CD4-positive, alpha-beta T cell treated with Interleukin-17A for 4 hours (primary cell): ENCODE data around the gene BIN1.
A peak's percentile ranks its signal among the peaks of the same experiment; 100 is the strongest.

ENCODE experiments used
- DNase-seq: peaks from one replicate; pipeline ENCODE4 v3.0.0-alpha.2; 2020; ENCODE audit warnings: mixed read lengths

Gene BIN1

DNA sequence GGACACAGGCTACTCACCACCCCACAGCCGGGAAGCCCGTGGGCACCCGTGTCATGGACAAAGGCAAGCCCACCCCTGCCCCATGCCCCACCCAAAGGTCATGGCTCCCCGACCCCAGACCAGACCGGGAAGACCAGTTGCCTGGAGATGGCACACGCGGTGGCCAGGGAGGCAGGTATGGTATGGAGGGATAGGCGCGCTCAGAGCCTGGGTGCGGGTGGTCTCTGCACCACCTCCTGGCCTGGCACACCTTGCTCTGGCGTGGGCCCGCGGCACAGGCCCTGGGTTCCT, 51.2 kb downstream of the BIN1 start:
- no peak for DNase-seq

DNA sequence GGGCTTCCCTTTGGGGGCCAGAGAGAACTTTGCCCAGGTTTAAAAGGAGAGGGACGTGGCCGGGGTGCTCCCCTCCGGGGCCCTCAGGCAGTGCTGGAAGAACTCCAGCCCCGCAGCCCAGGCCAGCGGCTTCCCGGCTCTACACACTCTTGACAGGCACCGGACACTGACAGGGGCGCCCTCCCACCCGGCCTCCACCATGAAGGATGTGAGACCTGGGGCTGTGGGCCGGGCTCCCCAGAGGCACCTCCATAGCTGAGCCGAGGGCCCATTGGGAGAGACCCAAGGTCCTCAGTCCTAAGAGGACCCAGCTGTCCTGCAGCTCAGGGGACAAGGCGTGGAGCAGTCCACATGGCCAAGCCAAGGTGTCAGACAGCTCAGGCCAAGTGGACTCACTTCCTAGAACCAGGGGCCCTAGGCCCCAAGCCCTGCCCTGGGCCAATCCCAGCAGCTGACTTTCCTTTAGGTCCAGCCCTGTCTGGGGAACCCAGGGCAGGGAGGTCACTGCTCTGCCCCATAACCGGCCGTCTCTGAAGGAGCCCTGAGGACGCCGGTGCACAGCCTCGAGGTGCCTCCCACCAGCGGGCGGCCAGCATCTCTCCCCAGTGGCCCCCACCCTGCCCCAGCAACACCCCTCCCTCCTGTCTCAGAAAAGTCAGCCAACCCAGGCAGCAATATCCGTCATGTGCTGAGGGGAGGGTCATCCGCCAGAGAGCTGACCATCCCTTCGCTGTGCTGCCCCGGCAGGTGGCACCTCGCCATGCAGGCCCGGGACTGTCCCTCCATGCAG, 51.8 kb downstream of the BIN1 start:
- DNase-seq, result no peak

DNA sequence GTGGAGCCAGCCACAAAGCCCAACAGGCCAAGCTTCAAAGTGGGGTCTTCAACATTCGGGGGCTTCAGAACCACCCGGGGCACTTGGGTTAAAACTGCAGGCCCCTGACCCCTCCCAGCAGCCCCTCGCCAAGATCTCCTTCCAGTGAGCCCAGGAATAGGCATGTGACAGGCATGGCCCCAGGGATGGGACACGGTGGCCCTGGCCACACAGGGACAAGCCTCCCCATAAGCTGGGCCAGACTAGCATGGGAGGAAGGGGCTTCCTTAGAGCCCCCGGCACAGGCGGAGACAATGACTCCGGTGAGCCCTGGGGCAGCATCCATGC, 52.4 kb downstream of the BIN1 start:
- no peak for DNase-seq

DNA sequence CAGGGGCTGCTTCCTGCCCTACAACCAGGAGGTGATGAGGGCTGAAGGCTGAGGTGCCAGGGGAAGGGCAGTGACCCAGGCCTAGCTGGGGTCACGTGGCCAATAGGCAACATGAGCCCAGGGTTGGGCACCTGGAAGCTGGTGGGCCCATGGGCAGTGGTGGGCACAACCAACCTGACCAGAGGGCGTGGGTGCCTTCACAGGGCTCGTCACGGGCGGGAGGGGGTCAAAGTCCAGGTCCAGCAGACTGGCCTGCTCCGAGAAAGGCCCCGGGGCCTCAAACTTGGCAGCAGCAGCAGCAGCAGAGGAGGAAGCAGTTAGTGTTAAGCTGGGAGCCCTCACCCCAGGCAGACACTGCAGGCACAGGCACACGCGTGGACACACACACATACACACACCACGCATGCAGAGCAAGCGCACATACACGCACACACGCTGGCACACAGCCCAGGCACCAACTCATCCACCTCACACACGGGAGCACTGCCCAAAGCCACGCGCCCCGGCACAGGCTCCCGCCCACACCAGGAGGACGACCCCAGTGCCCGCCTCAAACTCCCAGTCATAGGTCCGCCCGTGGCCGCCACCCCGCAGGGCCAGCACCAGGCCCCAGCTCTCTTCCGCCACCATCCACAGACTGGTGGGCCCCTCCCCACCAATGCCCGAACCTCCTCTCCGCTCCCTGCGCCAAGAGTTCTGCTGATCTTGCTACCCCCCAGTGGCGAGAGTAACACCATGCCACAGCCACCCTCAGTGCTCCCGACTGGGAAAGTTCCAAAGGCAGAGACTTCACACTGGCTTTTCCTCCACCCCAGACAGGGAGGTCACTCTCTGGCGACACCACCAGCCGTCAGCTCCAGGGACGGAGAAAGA, 53.0 kb downstream of the BIN1 start:
- peak; percentile 2 for DNase-seq

DNA sequence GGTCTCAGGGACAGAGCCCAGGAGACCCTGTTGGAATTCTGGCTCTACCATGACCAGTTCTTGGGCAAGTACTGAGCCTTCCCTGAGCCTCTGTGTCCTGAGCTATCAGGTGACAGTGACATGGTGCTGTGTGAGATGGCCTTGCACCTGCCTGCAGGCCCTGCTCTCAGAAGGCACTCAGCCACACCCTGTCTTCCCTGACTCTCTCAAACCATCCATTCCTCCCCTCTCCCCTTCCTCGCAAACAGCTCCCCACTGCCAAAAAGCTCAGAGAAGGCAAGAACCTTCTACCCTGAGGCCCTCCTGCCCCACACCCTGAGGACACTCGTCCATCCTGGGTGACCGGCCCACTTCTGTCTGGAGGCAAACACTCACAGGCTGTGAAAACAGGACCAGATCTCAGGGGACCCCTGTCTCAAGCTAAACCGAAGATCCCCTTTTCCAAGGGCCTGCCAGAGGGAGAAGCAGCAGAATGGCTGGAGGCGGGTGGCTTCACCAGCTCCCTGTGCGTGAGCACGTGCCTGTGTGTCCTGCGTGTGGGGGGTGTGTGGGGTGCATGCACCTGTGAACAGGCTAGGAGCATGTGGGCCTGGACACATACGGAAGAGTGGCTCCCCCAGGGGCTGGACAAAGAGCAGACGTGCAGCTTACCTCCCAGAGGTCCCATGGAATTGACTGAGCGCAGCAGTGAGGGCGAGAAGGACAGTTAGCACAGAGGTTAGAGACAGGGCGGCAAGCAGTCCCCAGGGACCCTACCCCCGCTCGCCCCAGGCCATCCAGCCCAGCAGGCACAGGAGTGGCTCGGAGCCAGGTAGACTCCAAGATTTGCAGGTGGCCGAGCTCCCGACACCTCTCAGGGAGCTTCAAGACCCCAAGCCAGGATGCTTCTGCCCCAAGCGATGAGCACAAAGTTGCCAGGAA, 53.9 kb downstream of the BIN1 start:
- DNase-seq, result peak; percentile 2

DNA sequence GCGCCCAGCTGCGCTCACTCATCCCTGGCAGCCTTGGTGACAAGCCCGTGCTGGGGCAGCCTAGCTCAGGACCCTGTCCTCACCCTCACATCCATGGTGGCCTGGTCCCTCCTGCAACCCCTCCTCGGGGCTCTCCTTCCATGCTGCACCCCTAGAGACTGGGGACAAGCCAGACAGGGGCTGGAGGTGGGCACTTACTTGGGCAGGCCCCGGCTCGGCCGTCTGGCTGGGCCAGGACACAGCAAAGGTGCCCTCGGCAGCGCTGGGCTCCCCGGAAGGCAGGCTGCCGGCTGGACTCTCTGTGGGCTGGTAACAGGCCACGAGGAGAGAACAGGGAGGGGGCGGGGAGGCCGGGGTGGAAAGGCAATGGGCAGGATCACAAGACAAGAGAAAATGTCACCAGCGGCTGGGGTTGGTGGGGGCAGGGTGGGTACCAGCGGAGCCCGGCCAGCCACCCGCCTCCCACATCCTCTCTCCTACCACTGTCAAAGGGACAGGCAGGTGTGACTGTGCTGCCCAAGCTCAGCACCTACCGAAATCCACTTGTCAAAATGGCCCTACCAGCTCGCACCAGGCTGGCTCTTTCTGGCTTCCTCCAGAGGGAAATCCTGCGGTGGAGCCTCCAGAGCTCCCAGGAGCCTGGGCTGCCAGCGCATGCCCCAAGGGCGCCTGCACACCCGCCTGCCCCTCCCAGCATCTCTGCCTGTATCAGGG, 54.7 kb downstream of the BIN1 start:
- DNase-seq, result peak; percentile 4

DNA sequence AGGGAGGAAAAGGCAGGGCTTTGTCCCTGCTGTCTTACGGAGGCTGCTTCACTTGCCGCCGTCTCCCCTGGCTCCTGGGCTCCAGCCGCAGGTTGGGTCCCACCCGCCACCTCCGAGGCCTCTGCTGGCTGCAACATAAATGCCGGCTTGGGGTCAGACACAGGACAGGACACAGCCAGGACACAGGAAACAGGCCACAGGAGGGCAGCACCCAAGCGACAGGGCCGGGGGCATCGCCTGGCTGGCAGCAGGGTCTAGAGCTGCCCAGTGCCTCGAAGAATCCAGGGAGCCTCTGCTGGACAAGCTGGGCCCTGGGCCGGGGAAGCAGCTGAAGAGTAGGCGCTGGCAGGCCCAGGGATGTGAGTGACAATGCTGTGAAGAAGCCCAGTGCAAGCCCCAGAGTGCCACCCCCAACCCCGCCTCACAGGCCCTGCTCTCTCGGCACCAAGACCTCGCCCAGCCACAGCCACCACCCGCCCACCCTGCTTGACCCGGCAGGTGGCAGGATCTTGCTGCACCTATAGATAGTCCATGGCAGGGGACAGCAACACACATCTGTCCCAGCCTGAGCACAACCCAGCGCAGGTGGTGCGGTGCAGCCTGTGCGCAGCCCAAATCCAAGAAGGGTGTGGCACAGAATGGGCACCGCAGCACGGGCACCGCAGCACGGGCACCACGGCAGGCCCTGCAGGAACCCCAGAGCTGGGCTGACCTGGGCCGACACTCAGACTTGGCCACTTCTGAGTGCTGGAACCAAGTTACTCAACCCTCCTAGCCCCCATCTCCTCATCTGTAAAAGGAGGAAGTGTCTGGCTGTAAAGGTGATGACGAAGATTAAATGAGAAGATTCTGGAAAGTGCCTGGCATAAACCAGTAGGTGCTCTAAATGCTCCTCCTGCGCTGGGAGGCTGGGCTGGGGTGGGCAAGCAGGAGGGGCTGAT, 55.6 kb downstream of the BIN1 start:
- peak; percentile 4 for DNase-seq

GRCh38 chr2:127050803-127051115, 56.2 kb downstream of the BIN1 start:
- DNase-seq, result peak; percentile 2

DNA sequence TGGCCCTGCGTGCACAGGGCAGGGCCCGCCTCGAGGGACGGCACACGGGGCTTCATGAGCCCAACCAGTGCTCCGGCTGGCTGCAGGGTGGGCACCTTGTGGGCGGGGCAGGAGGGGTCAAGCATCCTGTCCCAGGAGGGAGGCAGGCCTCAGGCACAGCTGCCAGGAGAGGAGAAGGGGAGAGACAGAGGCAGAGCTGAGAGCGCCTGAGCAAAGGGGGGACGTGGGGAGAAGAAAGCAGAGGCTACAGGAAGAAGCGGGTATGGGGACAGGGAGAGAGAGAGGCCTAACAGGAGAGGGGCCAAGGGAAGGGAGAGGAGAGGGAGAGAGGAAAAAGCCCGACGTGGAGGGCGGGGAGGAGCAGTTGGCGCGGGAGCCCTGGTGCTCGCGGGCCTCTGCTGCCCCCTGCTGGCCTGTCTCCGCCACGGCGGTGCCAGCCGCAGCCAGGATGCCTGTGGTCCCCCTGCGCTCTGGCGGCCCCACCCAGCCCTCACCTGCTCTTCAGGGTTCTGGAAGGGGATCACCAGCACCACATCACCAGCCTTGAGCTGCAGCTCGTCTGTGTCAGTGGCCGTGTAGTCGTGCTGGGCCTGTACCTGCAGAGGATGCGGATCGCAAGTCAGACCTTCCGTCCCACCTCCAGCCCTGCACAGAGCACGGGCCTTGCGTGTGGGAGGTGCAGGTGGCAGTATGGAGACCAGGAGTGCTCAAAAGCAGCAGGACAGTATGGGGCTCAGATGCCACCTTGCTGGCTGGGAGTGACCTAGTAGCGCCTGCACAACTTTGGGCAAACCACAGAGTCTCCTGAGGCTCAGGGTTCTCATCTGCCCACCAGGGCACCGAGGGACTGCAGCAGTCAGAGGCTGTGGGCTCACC, 56.8 kb downstream of the BIN1 start:
- DNase-seq, result peak; percentile 74

- no peak for DNase-seq
Observed at GRCh38 chr2:127048969-127049897, 57.7 kb downstream of the BIN1 start.

DNA sequence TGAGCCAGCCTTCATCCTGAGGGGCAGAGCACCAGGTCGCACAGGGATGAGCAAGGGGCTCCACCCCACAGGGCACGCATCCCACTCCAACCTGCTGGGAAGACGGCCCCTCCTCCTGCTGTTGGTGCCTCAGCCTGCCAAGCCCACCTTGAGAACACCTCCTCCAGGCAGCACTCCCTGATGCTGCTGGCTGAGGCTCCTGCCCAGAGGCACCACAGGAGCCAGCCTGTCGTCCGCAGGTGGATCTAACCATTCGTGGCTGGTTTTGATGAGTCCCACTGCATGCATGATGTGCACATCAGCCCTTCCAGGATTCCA, 58.4 kb downstream of the BIN1 start:
- DNase-seq, result no peak

- DNase-seq, result no peak
Observed at GRCh38 chr2:127047716-127048617, 59.0 kb downstream of the BIN1 start.

DNA sequence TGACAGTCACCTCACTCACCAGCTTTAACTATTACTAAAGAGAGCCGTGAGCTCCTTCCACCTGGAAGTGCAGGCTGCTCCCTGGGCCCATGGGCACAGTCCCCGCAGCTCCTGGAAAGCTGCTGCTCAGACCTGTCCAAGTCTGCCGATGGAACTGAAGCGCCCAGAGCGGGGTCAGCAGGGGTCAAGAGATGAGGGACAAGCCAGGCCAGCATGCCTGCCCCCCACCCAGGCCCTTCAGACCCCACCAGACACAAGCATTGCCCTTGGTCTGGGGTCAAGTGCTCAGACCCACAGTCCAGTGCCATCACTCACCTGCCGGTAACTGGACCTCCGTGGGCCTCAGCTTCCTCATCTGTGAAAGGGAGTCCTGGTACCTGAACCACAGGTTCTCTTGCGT, 59.9 kb downstream of the BIN1 start:
- no peak for DNase-seq

GRCh38 chr2:127046579-127046978, 60.4 kb downstream of the BIN1 start:
- no peak for DNase-seq

- no peak for DNase-seq
Observed at GRCh38 chr2:127045792-127046501, 61.0 kb downstream of the BIN1 start.

- DNase-seq, result no peak
Observed at GRCh38 chr2:127044977-127045661, 61.8 kb downstream of the BIN1 start.

GRCh38 chr2:127044165-127044718, 62.7 kb downstream of the BIN1 start:
- no peak for DNase-seq
